Skin epidermis (tissue), 12 donors: Measurements from ENCODE around the gene DHRS7.

Experiments used
- H3K27ac ChIP-seq, 21 experiments: fragments of 200-600 bp; sonication (generic) in 11 of 21; one replicate each; pipeline ENCODE4 v1.5.0; 2020; ENCODE audit warnings: mild to moderate bottlenecking in 3 of 21, inconsistent platforms in 2 of 21, moderate library complexity in 2 of 21
- H3K4me3 ChIP-seq, 7 experiments: fragments of 200-600 bp; sonication (generic) in 2 of 7; one replicate each; pipeline ENCODE4 v1.5.0; 2020; ENCODE audit warnings: inconsistent platforms in 2 of 7, mild to moderate bottlenecking in 2 of 7, moderate library complexity in 1 of 7

DHRS7 gene

GRCh38 chr14:60188115-60188514 lies 22.9 kb upstream of the DHRS7 start:
- H3K27ac ChIP-seq, result no peak overlapping the region
- no peak overlapping the region for H3K4me3 ChIP-seq

GRCh38 chr14:60184905-60185555 lies 19.8 kb upstream of the DHRS7 start:
- Histone ChIP-seq H3K27ac (no peak overlapping the region), H3K4me3 (no peak overlapping the region)

- Histone ChIP-seq H3K27ac (peak overlapping the region in 12 of 21 experiments; percentile 44 to 76 (median 62)), H3K4me3 (peak overlapping the region in 5 of 7 experiments; percentile 15 to 37 (median 24))
Observed at GRCh38 chr14:60184146-60184904, 19.1 kb upstream of the DHRS7 start.

- H3K4me3 ChIP-seq, result peak overlapping the region in 5 of 7 experiments; percentile 15 to 37 (median 24)
- H3K27ac ChIP-seq, result peak overlapping the region in 12 of 21 experiments; percentile 44 to 76 (median 62)
Observed at GRCh38 chr14:60183741-60184140, 18.5 kb upstream of the DHRS7 start.

GRCh38 chr14:60183138-60183537 lies 17.9 kb upstream of the DHRS7 start:
- Histone ChIP-seq H3K27ac (peak overlapping the region in 3 of 21 experiments; percentile 58 to 69 (median 59)), H3K4me3 (no peak overlapping the region)

- H3K4me3 ChIP-seq, result no peak overlapping the region
- peak overlapping the region in 1 of 21 experiments; percentile 13 for H3K27ac ChIP-seq
Observed at GRCh38 chr14:60179431-60179869, 14.3 kb upstream of the DHRS7 start.

GRCh38 chr14:60178820-60179219 lies 13.6 kb upstream of the DHRS7 start:
- H3K27ac ChIP-seq, result no peak overlapping the region

GRCh38 chr14:60178164-60178563 lies 13.0 kb upstream of the DHRS7 start:
- Histone ChIP-seq H3K27ac (no peak overlapping the region), H3K4me3 (no peak overlapping the region)

More at GRCh38 chr14:60178820-60179219, 13.6 kb upstream of the DHRS7 start:
- no peak overlapping the region for H3K4me3 ChIP-seq

- no peak overlapping the region for H3K4me3 ChIP-seq
- H3K27ac ChIP-seq, result no peak overlapping the region
Observed at GRCh38 chr14:60175255-60175902, 10.2 kb upstream of the DHRS7 start.

- H3K27ac ChIP-seq, result no peak overlapping the region
- H3K4me3 ChIP-seq, result no peak overlapping the region
Observed at GRCh38 chr14:60174352-60175254, 9.4 kb upstream of the DHRS7 start.

GRCh38 chr14:60171690-60172089 lies 6.5 kb upstream of the DHRS7 start:
- no peak overlapping the region for H3K27ac ChIP-seq
- no peak overlapping the region for H3K4me3 ChIP-seq

- Histone ChIP-seq H3K4me3 (no peak overlapping the region), H3K27ac (no peak overlapping the region)
Observed at GRCh38 chr14:60170948-60171347, 5.8 kb upstream of the DHRS7 start.

GRCh38 chr14:60169722-60170121 lies 4.5 kb upstream of the DHRS7 start:
- H3K27ac ChIP-seq, result no peak overlapping the region
- H3K4me3 ChIP-seq, result no peak overlapping the region

- Histone ChIP-seq H3K4me3 (no peak overlapping the region), H3K27ac (peak overlapping the region in 16 of 21 experiments; percentile 82 to 97 (median 90))
Observed at GRCh38 chr14:60166142-60166541, 944 bp upstream of the DHRS7 start.

GRCh38 chr14:60165547-60165876 lies 314 bp upstream of the DHRS7 start:
- Histone ChIP-seq H3K27ac (peak overlapping the region in 19 of 21 experiments; percentile 82 to 97 (median 90)), H3K4me3 (peak overlapping the region; percentile 74 to 88 (median 83))

GRCh38 chr14:60164404-60164711 lies 840 bp downstream of the DHRS7 start:
- Histone ChIP-seq H3K27ac (peak overlapping the region in 19 of 21 experiments; percentile 84 to 97 (median 90)), H3K4me3 (peak overlapping the region; percentile 74 to 88 (median 83))

- Histone ChIP-seq H3K4me3 (peak overlapping the region in 3 of 7 experiments; percentile 77 to 88 (median 87)), H3K27ac (peak overlapping the region in 1 of 21 experiments; percentile 86)
Observed at GRCh38 chr14:60163693-60164092, 1.5 kb downstream of the DHRS7 start.

GRCh38 chr14:60161196-60162107 lies 3.7 kb downstream of the DHRS7 start:
- H3K4me3 ChIP-seq, result no peak overlapping the region
- peak overlapping the region in 8 of 21 experiments; percentile 4 to 54 (median 28) for H3K27ac ChIP-seq

- Histone ChIP-seq H3K27ac (no peak overlapping the region), H3K4me3 (no peak overlapping the region)
Observed at GRCh38 chr14:60160422-60160821, 4.8 kb downstream of the DHRS7 start.
